Trophoblast cell (in vitro differentiated cells and primary cell): ENCODE measurements around the gene CD200R1. TPM values are rescaled to one million over a fixed set of nuclear protein-coding genes. Genes with fewer than 3 reads are reported as not detected.

Experiments used
- DNase-seq, 2 donors: peaks; one replicate each; pipeline ENCODE4 v3.0.0-alpha.2; 2016
- H2AFZ ChIP-seq: 2 replicates; pipeline ENCODE4 v1.6.1; 2013; ENCODE audit warnings: low read length, moderate library complexity, mild to moderate bottlenecking; ENCODE audit not compliant: insufficient read depth, poor library complexity
- H2AK5ac ChIP-seq: 2 replicates; pipeline ENCODE4 v1.6.1; 2013; ENCODE audit warnings: mild to moderate bottlenecking, low read length
- H2BK120ac ChIP-seq: 2 replicates; pipeline ENCODE4 v1.6.1; 2013; ENCODE audit warnings: low read length, mild to moderate bottlenecking, moderate library complexity; ENCODE audit not compliant: insufficient read depth, poor library complexity
- H2BK12ac ChIP-seq: 2 replicates; pipeline ENCODE4 v1.6.1; 2013; ENCODE audit warnings: mild to moderate bottlenecking, low read length, moderate library complexity
- H2BK5ac ChIP-seq: 2 replicates; pipeline ENCODE4 v1.6.1; 2013; ENCODE audit warnings: low read length, low read depth, moderate library complexity, mild to moderate bottlenecking; ENCODE audit not compliant: poor library complexity
- H3K14ac ChIP-seq: 2 replicates; pipeline ENCODE4 v1.6.1; 2013; ENCODE audit warnings: mild to moderate bottlenecking, low read length
- H3K18ac ChIP-seq: 2 replicates; pipeline ENCODE4 v1.6.1; 2013; ENCODE audit warnings: mild to moderate bottlenecking, low read length
- H3K23ac ChIP-seq: 2 replicates; pipeline ENCODE4 v1.6.1; 2013; ENCODE audit warnings: low read length
- H3K27ac ChIP-seq: 2 replicates; pipeline ENCODE4 v1.5.1; 2013; ENCODE audit warnings: low read depth, mild to moderate bottlenecking, inconsistent platforms, low read length, moderate library complexity
- H3K27me3 ChIP-seq: 2 replicates; pipeline ENCODE4 v1.6.1; 2013; ENCODE audit warnings: inconsistent platforms, mild to moderate bottlenecking, low read length, moderate library complexity; ENCODE audit not compliant: insufficient read depth
- H3K36me3 ChIP-seq, 2 experiments: 1 replicate in 1 of 2; 2 replicates in 1 of 2; pipeline ENCODE4 v1.6.1; 2013; ENCODE audit warnings: low read length in 2 of 2, mild to moderate bottlenecking in 2 of 2, moderate library complexity in 1 of 2; ENCODE audit not compliant: insufficient read depth in 2 of 2, control insufficient read depth in 1 of 2
- H3K4ac ChIP-seq: 2 replicates; pipeline ENCODE4 v1.6.1; 2013; ENCODE audit warnings: low read depth, mild to moderate bottlenecking, low read length, moderate library complexity
- H3K4me1 ChIP-seq, 2 experiments: 1 replicate in 1 of 2; 2 replicates in 1 of 2; pipeline ENCODE4 v1.6.1; 2013; ENCODE audit warnings: low read length in 2 of 2, mild to moderate bottlenecking in 2 of 2, moderate library complexity in 1 of 2; ENCODE audit not compliant: insufficient read depth in 2 of 2, control insufficient read depth in 1 of 2
- H3K4me2 ChIP-seq: 2 replicates; pipeline ENCODE4 v1.6.1; 2013; ENCODE audit warnings: inconsistent platforms, mild to moderate bottlenecking, low read length, moderate library complexity
- H3K4me3 ChIP-seq: 2 replicates; pipeline ENCODE4 v1.5.1; 2013; ENCODE audit warnings: mild to moderate bottlenecking, low read depth, low read length, inconsistent platforms
- H3K79me1 ChIP-seq: one replicate; pipeline ENCODE4 v1.6.1; 2013; ENCODE audit warnings: low read length
- H3K79me2 ChIP-seq: 2 replicates; pipeline ENCODE4 v1.6.1; 2013; ENCODE audit warnings: low read length, mild to moderate bottlenecking; ENCODE audit not compliant: control insufficient read depth, insufficient read depth, poor library complexity
- H3K9ac ChIP-seq: 2 replicates; pipeline ENCODE4 v1.6.1; 2013; ENCODE audit warnings: mild to moderate bottlenecking, low read length
- H3K9me3 ChIP-seq: 2 replicates; pipeline ENCODE4 v1.6.1; 2013; ENCODE audit warnings: low read depth, mild to moderate bottlenecking, control low read depth, inconsistent platforms, low read length; ENCODE audit not compliant: insufficient read depth
- H4K12ac ChIP-seq: 2 replicates; pipeline ENCODE4 v1.6.1; 2013; ENCODE audit warnings: low read depth, mild to moderate bottlenecking, low read length, moderate library complexity
- H4K8ac ChIP-seq: 2 replicates; pipeline ENCODE4 v1.6.1; 2013; ENCODE audit warnings: low read depth, mild to moderate bottlenecking, low read length, moderate library complexity
- H4K91ac ChIP-seq: one replicate; pipeline ENCODE4 v1.6.1; 2013; ENCODE audit warnings: low read depth, mild to moderate bottlenecking, low read length, moderate library complexity
- WGBS: extraction: QIAGEN DNeasy Blood & Tissue Kit; methylation state at CpG from one replicate; pipeline ENCODE4 v1.1.7; 2013; ENCODE audit warnings: missing lambda C conversion rate; ENCODE audit not compliant: insufficient read length, insufficient coverage; ENCODE audit errors: extremely low coverage; 5-methylcytosine and 5-hydroxymethylcytosine counted together
- polyA plus RNA-seq: library from polyadenylated mRNA; stranded (reverse); fragments of 200-250 nt; gene quantifications from 2 replicates; pipeline ENCODE4 v1.2.3, GENCODE V29; 2013

The CD200R1 gene, protein sequence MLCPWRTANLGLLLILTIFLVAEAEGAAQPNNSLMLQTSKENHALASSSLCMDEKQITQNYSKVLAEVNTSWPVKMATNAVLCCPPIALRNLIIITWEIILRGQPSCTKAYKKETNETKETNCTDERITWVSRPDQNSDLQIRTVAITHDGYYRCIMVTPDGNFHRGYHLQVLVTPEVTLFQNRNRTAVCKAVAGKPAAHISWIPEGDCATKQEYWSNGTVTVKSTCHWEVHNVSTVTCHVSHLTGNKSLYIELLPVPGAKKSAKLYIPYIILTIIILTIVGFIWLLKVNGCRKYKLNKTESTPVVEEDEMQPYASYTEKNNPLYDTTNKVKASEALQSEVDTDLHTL
- polyA plus RNA-seq: 0.42 and 0.43 TPM in 2 replicates

DNA sequence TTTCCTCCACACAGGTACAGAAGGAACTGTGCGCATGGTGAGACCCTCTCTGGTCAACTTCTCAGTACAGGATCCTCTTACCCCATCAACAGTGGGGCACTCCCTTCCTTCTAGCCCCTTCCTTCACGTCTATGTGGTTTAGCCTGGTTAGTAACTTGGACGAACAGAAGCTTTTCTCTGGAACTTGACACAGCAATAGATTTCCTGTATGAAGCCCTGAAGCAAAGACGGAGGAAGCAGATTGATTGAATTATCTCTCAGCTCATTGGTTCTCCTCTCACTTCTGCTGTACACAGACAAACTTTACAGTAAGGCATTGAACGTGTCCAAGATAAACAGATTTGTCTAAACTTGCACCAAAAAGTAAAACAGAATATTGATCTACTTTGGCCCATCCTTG, at the start of gene CD200R1:
Gene CD200R1 (minus strand): TSS at position 210 of the 400 bp plus-strand sequence. CDS start 246 bp downstream, outside the sequence.
- Histone ChIP-seq H3K14ac (no peak within 1 kb of the TSS), H2AK5ac (no peak within 1 kb of the TSS), H3K79me2 (no peaks in the 10 kb centered on the region), H3K18ac (no peak within 1 kb of the TSS), H2AFZ (no peak within 1 kb of the TSS), H3K79me1 (no peaks in the 10 kb centered on the region), H3K4me3 (no peak within 1 kb of the TSS), H3K27ac (no peak within 1 kb of the TSS), H3K4ac (no peak within 1 kb of the TSS), H4K12ac (no peak within 1 kb of the TSS), H4K8ac (no peak within 1 kb of the TSS), H3K27me3 (no peaks in the 10 kb centered on the region), H3K4me2 (no peak within 1 kb of the TSS), H3K23ac (no peak within 1 kb of the TSS), H4K91ac (no peak within 1 kb of the TSS), H3K9me3 (no peaks in the 10 kb centered on the region), H3K36me3 (no peaks in the 10 kb centered on the region), H2BK5ac (no peak within 1 kb of the TSS), H2BK120ac (no peak within 1 kb of the TSS), H2BK12ac (no peak within 1 kb of the TSS), H3K4me1 (no peaks in the 10 kb centered on the region), H3K9ac (no peak within 1 kb of the TSS)
- no peak for DNase-seq
- no CpG with 5 or more reads among the region's 5 CpGs for WGBS

- H3K14ac ChIP-seq: no peak overlapping the region
- no peak overlapping the region for H3K27ac ChIP-seq
- no peak overlapping the region for H4K12ac ChIP-seq
- no peaks in the 10 kb centered on the region for H3K9me3 ChIP-seq
- H2BK5ac ChIP-seq: no peak overlapping the region
- no peak overlapping the region for H3K18ac ChIP-seq
- H3K4me2 ChIP-seq: no peak overlapping the region
- no peaks in the 10 kb centered on the region for H3K36me3 ChIP-seq
- no peak overlapping the region for H2AK5ac ChIP-seq
- peaks cover 6% of the 10 kb centered on the region for H3K79me1 ChIP-seq
- H4K8ac ChIP-seq: no peak overlapping the region
- H4K91ac ChIP-seq: no peak overlapping the region
- no peak overlapping the region for H2BK12ac ChIP-seq
- no peak overlapping the region for H3K4ac ChIP-seq
- H2BK120ac ChIP-seq: no peak overlapping the region
- no peak for DNase-seq
- no peak overlapping the region for H3K9ac ChIP-seq
- peaks cover 8% of the 10 kb centered on the region for H3K79me2 ChIP-seq
- H3K4me3 ChIP-seq: no peak overlapping the region
- WGBS: no CpG with 5 or more reads among the region's 2 CpGs
- no peaks in the 10 kb centered on the region for H3K27me3 ChIP-seq
- peaks cover 0 to 4% of the 10 kb centered on the region in 2 experiments for H3K4me1 ChIP-seq
- no peak overlapping the region for H2AFZ ChIP-seq
- H3K23ac ChIP-seq: no peak overlapping the region
These were observed 46.6 kb upstream of the CD200R1 start for GRCh38 chr3:113021471-113021870.

GRCh38 chr3:113019182-113020137, 44.6 kb upstream of the CD200R1 start:
- Histone ChIP-seq H2BK5ac (peak overlapping the region; percentile 97), H3K4ac (peak overlapping the region; percentile 31), H3K18ac (peak overlapping the region; percentile 99), H4K91ac (peak overlapping the region; percentile 99), H3K79me2 (peaks cover 8% of the 10 kb centered on the region), H3K9ac (peak overlapping the region; percentile 83), H3K27ac (peak overlapping the region; percentile 96), H4K12ac (peak overlapping the region; percentile 86), H3K14ac (peak overlapping the region; percentile 99), H2AFZ (peak overlapping the region; percentile 97), H2AK5ac (peak overlapping the region; percentile 8), H2BK120ac (peak overlapping the region; percentile 98), H4K8ac (peak overlapping the region; percentile 100), H3K27me3 (no peaks in the 10 kb centered on the region), H2BK12ac (no peak overlapping the region), H3K79me1 (peaks cover 6% of the 10 kb centered on the region), H3K36me3 (peaks cover 0 to 2% of the 10 kb centered on the region in 2 experiments), H3K4me3 (peak overlapping the region; percentile 81), H3K4me2 (peak overlapping the region; percentile 92), H3K4me1 (peaks cover 0 to 4% of the 10 kb centered on the region in 2 experiments), H3K23ac (no peak overlapping the region), H3K9me3 (no peaks in the 10 kb centered on the region)
- no CpG with 5 or more reads among the region's 63 CpGs for WGBS
- DNase-seq: peak; percentile 86 to 88

DNA sequence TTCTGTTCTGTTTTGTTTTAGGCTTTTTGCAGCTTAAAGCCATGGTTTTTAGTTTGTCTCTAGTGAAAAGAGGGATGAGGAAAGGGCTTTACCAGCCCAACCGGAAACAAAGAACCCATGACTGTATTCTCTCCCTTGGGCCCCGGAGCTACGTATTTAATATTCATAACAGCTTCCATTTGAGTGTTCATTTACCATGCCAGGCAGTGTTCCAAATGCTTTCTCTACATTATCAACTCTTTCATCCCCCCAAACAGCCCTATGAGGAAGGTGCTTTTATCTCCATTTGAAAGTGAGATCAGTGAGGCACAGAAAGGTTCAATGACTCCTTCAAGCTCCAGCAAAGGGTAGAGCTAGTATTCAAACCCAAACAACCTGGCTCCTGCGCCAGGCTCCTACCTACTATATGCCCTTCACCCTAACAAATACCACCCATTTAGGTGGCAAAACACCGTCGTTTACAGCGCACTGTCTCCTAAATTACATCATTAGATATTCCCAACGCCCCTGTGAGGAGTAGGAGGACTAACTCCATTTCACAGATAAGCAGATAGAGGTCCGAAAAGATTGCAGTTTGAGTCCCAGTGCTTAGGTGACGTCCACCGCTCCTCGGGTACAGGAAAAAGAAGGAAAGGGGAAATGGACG, 43.8 kb upstream of the CD200R1 start:
- H3K9me3 ChIP-seq: no peaks in the 10 kb centered on the region
- H4K8ac ChIP-seq: peak overlapping the region; percentile 100
- H3K79me1 ChIP-seq: peaks cover 6% of the 10 kb centered on the region
- H3K27me3 ChIP-seq: no peaks in the 10 kb centered on the region
- H3K14ac ChIP-seq: peak overlapping the region; percentile 99
- peak overlapping the region; percentile 97 for H2BK5ac ChIP-seq
- H2AK5ac ChIP-seq: peak overlapping the region; percentile 8
- H2BK12ac ChIP-seq: no peak overlapping the region
- peaks cover 8% of the 10 kb centered on the region for H3K79me2 ChIP-seq
- H3K4me1 ChIP-seq: peaks cover 0 to 4% of the 10 kb centered on the region in 2 experiments
- peak overlapping the region; percentile 86 for H4K12ac ChIP-seq
- H3K27ac ChIP-seq: peak overlapping the region; percentile 96
- H3K4me3 ChIP-seq: peak overlapping the region; percentile 81
- WGBS: no CpG with 5 or more reads among the region's 13 CpGs
- DNase-seq: no peak
- no peak overlapping the region for H3K23ac ChIP-seq
- peak overlapping the region; percentile 83 for H3K9ac ChIP-seq
- peak overlapping the region; percentile 92 for H3K4me2 ChIP-seq
- H3K36me3 ChIP-seq: peaks cover 0 to 2% of the 10 kb centered on the region in 2 experiments
- H2BK120ac ChIP-seq: no peak overlapping the region
- peak overlapping the region; percentile 31 for H3K4ac ChIP-seq
- peak overlapping the region; percentile 97 for H2AFZ ChIP-seq
- peak overlapping the region; percentile 99 for H4K91ac ChIP-seq
- peak overlapping the region; percentile 99 for H3K18ac ChIP-seq
